Kidney epithelial cell (primary cell): ENCODE data around the gene CYP2A7. TPM values are rescaled to one million over a fixed set of nuclear protein-coding genes. Genes with fewer than 3 reads are reported as not detected.
"Not testable (repeated sequence)": the region's sequence is repeated elsewhere in the genome, so short reads cannot be mapped to it uniquely, and the experiment has no call there.

Experiments
- DNase-seq: peaks from one replicate; pipeline ENCODE4 v3.0.0-alpha.2; 2010; ENCODE audit warnings: low read depth
- H3K27me3 ChIP-seq: 2 replicates; pipeline ENCODE4 v1.6.0; 2011; ENCODE audit warnings: low read length; ENCODE audit not compliant: control insufficient read depth, insufficient read depth
- H3K36me3 ChIP-seq: 2 replicates; pipeline ENCODE4 v1.5.1; 2011; ENCODE audit warnings: low read length; ENCODE audit not compliant: control insufficient read depth, insufficient read depth
- H3K4me3 ChIP-seq: 2 replicates; pipeline ENCODE4 v1.5.1; 2011; ENCODE audit warnings: low read depth, mild to moderate bottlenecking, control low read depth, low read length
- CTCF ChIP-seq: IDR thresholded peaks from 2 replicates; pipeline ENCODE4 v1.5.1; 2011; ENCODE audit warnings: mild to moderate bottlenecking, moderate library complexity, low read length, control low read depth, inconsistent platforms; ENCODE audit not compliant: insufficient read depth, poor library complexity, severe bottlenecking
- total RNA-seq: library from RNA; depleted of rRNA; stranded (reverse); fragments of >200 nt; gene quantifications from 2 replicates; pipeline ENCODE4 v1.2.3, GENCODE V29; 2015

CYP2A7 gene
- total RNA-seq, 1 donor from 2014 or later = not detected

- not testable (repeated sequence) for H3K27me3 ChIP-seq, H3K4me3 ChIP-seq, H3K36me3 ChIP-seq, DNase-seq
Observed at GRCh38 chr19:40842012-40842411, 40.0 kb downstream of the CYP2A7 start.

GRCh38 chr19:40838477-40838876 is 43.6 kb downstream of the CYP2A7 start:
- H3K36me3 ChIP-seq, DNase-seq, H3K27me3 ChIP-seq, H3K4me3 ChIP-seq: not testable (repeated sequence)

- TF ChIP-seq CTCF = no peak
- DNase-seq = no peak
- Histone ChIP-seq H3K4me3 (no peak overlapping the region), H3K27me3 (no peaks in the 10 kb centered on the region), H3K36me3 (no peaks in the 10 kb centered on the region)
Observed at GRCh38 chr19:40836754-40837429, 45.1 kb downstream of the CYP2A7 start.

GRCh38 chr19:40833728-40834533 is 48.1 kb downstream of the CYP2A7 start:
- not testable (repeated sequence) for DNase-seq, H3K4me3 ChIP-seq, H3K27me3 ChIP-seq, H3K36me3 ChIP-seq

- not testable (repeated sequence) for H3K36me3 ChIP-seq, H3K27me3 ChIP-seq, H3K4me3 ChIP-seq, DNase-seq
Observed at GRCh38 chr19:40832431-40832790, 49.6 kb downstream of the CYP2A7 start.

GRCh38 chr19:40831502-40832430 is 50.3 kb downstream of the CYP2A7 start:
- peak; percentile 74 for DNase-seq
- Histone ChIP-seq H3K4me3 (no peak overlapping the region), H3K27me3 (no peaks in the 10 kb centered on the region), H3K36me3 (no peaks in the 10 kb centered on the region)
- TF ChIP-seq CTCF = no peak

GRCh38 chr19:40830741-40831140 is 51.3 kb downstream of the CYP2A7 start:
- not testable (repeated sequence) for H3K27me3 ChIP-seq, DNase-seq, H3K4me3 ChIP-seq

GRCh38 chr19:40829205-40829604 is 52.8 kb downstream of the CYP2A7 start:
- H3K27me3 ChIP-seq = no peaks in the 10 kb centered on the region
- TF ChIP-seq CTCF = no peak
- H3K36me3 ChIP-seq = no peaks in the 10 kb centered on the region
- no peak overlapping the region for H3K4me3 ChIP-seq
- DNase-seq = no peak

More at GRCh38 chr19:40830741-40831140, 51.3 kb downstream of the CYP2A7 start:
- not testable (repeated sequence) for H3K36me3 ChIP-seq
